ENCODE measurements around the gene LCLAT1.

DNA sequence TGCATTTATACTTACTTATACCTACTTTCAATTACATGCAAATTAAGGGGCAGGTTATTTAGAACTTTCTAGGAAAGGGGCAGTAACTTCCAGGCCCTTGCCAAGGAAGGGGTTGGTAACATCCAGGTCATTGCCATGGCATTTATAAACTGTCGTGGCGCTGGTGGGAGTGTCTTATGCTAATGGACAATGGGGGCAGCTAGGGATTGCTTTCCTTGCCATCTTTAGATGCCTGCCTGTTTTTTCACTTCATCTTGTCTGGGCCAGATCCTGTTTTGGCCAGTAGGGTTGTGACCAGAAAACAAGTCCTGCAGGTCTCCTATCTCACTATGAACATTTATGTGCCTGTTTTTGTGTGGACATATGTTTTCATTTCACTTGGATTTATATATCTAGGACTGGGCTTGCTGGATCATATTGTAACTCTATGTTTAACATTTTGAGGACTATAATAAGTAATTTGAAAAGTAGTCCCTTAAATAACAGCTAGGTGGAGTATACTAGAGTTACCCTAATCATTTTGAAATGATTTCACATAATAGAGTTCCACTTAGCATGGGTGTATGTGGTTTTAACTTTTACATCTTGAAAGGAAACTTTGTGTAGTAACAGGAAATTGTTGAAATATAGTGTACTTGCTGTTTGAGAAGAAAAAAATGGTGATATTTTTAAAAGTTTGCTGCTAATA, 56.1 kb downstream of the LCLAT1 start:
- TF ChIP-seq POLR2AphosphoS5 (IDR thresholded peaks at IDR 0.05; ENCODE audit: borderline replicate concordance, low read depth, low read length) (no peak), EZH2 (IDR thresholded peaks at IDR 0.05) (no peak), FOXP2 (optimal IDR thresholded peaks at IDR 0.05; ENCODE audit: control extremely low read depth, extremely low read length, insufficient read depth) (no peak)

Data from SK-N-MC (cell line).